Panc1 (cell line): ENCODE measurements around the gene RHBDL1. TPM values are rescaled to one million over a fixed set of nuclear protein-coding genes. Genes with fewer than 3 reads are reported as not detected.

Experiments
- ATAC-seq: fragments of 200-7000 bp; cut with Tn5 transposase; 2 replicates; pipeline ENCODE4 v1.9.1; 2020; ENCODE audit warnings: mild to moderate bottlenecking, moderate library complexity
- BruUV-seq: library from RNA; stranded (reverse); fragments of 400-500 nt; replicated peaks from 2 replicates; lab custom pipeline; 2021; lab: Mats Ljungman, UMichigan
- CTCF ChIA-PET: fragments of 300-600 bp; sonication (Branson Sonifier 250); formaldehyde crosslinking; loops from one replicate; lab custom pipeline; 2022; ENCODE audit warnings: antibody characterized with exemption; lab: Charles Lee
- POLR2A ChIA-PET: fragments of 300-600 bp; sonication (Branson Sonifier 250); formaldehyde crosslinking; loops from one replicate; lab custom pipeline; 2022; ENCODE audit warnings: antibody characterized with exemption; lab: Charles Lee
- DNase-seq: peaks from one replicate; pipeline ENCODE4 v3.0.0-alpha.2; 2010; ENCODE audit warnings: low read depth, low spot score
- H3K27ac ChIP-seq: 2 replicates; pipeline ENCODE4 v1.5.1; 2011; ENCODE audit warnings: mild to moderate bottlenecking, low read length, inconsistent platforms
- H3K27me3 ChIP-seq: fragments of 200-500 bp; sonication (Bioruptor generic); 2 replicates; pipeline ENCODE4 v1.6.0; 2014; ENCODE audit warnings: low read length, inconsistent platforms; ENCODE audit not compliant: control insufficient read depth, insufficient read depth
- H3K36me3 ChIP-seq: fragments of 200-500 bp; sonication (Bioruptor generic); 2 replicates; pipeline ENCODE4 v1.5.1; 2014; ENCODE audit warnings: inconsistent platforms, mild to moderate bottlenecking, low read length, moderate library complexity; ENCODE audit not compliant: control insufficient read depth, insufficient read depth
- H3K4me1 ChIP-seq: 2 replicates; pipeline ENCODE4 v1.5.1; 2011; ENCODE audit warnings: inconsistent platforms, mild to moderate bottlenecking, low read length, moderate library complexity; ENCODE audit not compliant: control insufficient read depth, insufficient read depth
- H3K4me3 ChIP-seq, 2 experiments: 2 replicates each; pipeline ENCODE4 v1.5.1; 2011 to 2012; ENCODE audit warnings: low read depth in 2 of 2, low read length in 2 of 2, mild to moderate bottlenecking in 2 of 2, inconsistent platforms in 1 of 2, moderate library complexity in 1 of 2
- H3K9me3 ChIP-seq: fragments of 200-500 bp; sonication (Bioruptor generic); 2 replicates; pipeline ENCODE4 v1.5.1; 2014; ENCODE audit warnings: low read depth, mild to moderate bottlenecking, inconsistent platforms, low read length, moderate library complexity; ENCODE audit not compliant: control insufficient read depth, insufficient read depth
- POLR2AphosphoS5 ChIP-seq: IDR thresholded peaks from 2 replicates; pipeline ENCODE4 v1.6.1; 2012; ENCODE audit warnings: mild to moderate bottlenecking, low read depth, low read length, moderate library complexity
- REST ChIP-seq, 2 experiments: IDR thresholded peaks; 2 replicates each; pipeline ENCODE4 v1.6.1; 2011 to 2012; ENCODE audit warnings: low read depth in 2 of 2, control low read depth in 1 of 2, low read length in 1 of 2, mild to moderate bottlenecking in 1 of 2, moderate library complexity in 1 of 2; ENCODE audit not compliant: insufficient read depth in 1 of 2
- SIN3A ChIP-seq: IDR thresholded peaks from 2 replicates; pipeline ENCODE4 v1.6.1; 2012; ENCODE audit warnings: low read depth, mild to moderate bottlenecking, low read length, moderate library complexity, borderline replicate concordance; ENCODE audit not compliant: insufficient read depth
- TCF7L2 ChIP-seq: IDR thresholded peaks from 2 replicates; pipeline ENCODE4 v1.6.1; 2011; ENCODE audit warnings: mild to moderate bottlenecking, low read depth, low read length, inconsistent platforms
- in situ Hi-C: cut with HindIII; loops from 2 replicates; pipeline ENCODE4 v1.10.0; 2016; ENCODE audit warnings: low sequenced_read_pairs, low pct_unique_long_range_greater_than_20kb
- intact Hi-C: fragments of 100-400 bp; cut with micrococcal nuclease; formaldehyde crosslinking; loops from one replicate; pipeline ENCODE4 v1.10.0; 2022; ENCODE audit not compliant: unreplicated experiment
- total RNA-seq: library from RNA; stranded (reverse); gene quantifications from one replicate; pipeline ENCODE4 v1.2.1, GENCODE V29; 2021; ENCODE audit not compliant: unreplicated experiment
- TF ChIP-seq, protein P1 (sequence below): fragments of 450-650 bp; IDR thresholded peaks from 2 replicates; pipeline ENCODE4 v1.5.1; 2017; ENCODE audit warnings: mild to moderate bottlenecking

RHBDL1 gene
- total RNA-seq, 1 experiment from 2014 or later: 6.6 TPM

DNA sequence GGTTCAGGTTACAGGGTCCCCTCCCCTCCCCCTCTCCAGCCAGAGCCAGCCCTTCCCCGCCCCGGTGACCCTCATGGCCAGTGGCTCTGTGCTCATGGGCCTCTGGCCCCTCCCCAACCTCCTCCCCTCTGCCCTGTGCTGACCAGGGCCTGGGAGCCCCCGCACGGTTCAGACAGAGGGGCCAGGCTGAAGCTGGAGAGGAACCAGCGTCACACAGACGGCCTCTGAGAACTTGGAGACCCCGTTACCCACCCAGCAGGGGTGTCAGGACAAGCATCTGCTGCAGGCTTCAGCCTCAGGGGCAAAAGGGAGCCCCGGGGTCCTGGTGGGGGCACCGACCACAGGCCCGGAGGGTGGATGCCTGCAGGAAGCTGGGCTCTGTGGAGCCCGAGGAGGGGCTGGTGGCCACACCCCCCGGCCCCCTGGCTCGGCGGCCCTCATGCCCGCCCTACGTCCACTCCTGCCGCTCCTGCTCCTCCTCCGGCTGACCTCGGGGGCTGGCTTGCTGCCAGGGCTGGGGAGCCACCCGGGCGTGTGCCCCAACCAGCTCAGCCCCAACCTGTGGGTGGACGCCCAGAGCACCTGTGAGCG lies 44.6 kb upstream of the RHBDL1 start, which contains the start of gene WFIKKN1:
Gene WFIKKN1, plus strand, starts transcription at position 171 of the 591 bp plus-strand sequence. Its CDS starts 269 bp downstream, at position 440.
- CTCF ChIA-PET: no interaction called here
- POLR2A ChIA-PET: no interaction called here
- Histone ChIP-seq H3K4me1 (peaks cover 48% of the 10 kb centered on the region), H3K36me3 (no peaks in the 10 kb centered on the region), H3K27me3 (no peaks in the 10 kb centered on the region), H3K4me3 (no peak within 1 kb of the TSS), H3K9me3 (no peaks in the 10 kb centered on the region), H3K27ac (peak within 1 kb of the TSS; percentile 34; the same call in 1 of the 2 replicates)
- BruUV-seq: no TSS peak
- no peak for ATAC-seq
- intact Hi-C loops: no loop called here
- no peak for DNase-seq
- TF ChIP-seq, protein P1, sequence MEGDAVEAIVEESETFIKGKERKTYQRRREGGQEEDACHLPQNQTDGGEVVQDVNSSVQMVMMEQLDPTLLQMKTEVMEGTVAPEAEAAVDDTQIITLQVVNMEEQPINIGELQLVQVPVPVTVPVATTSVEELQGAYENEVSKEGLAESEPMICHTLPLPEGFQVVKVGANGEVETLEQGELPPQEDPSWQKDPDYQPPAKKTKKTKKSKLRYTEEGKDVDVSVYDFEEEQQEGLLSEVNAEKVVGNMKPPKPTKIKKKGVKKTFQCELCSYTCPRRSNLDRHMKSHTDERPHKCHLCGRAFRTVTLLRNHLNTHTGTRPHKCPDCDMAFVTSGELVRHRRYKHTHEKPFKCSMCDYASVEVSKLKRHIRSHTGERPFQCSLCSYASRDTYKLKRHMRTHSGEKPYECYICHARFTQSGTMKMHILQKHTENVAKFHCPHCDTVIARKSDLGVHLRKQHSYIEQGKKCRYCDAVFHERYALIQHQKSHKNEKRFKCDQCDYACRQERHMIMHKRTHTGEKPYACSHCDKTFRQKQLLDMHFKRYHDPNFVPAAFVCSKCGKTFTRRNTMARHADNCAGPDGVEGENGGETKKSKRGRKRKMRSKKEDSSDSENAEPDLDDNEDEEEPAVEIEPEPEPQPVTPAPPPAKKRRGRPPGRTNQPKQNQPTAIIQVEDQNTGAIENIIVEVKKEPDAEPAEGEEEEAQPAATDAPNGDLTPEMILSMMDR: no peak
- TF ChIP-seq POLR2AphosphoS5: 0 out of 2 replicates have a peak, but pooled peaks have one; percentile 32
- in situ Hi-C loops: no loop called here

GRCh38 chr16:631808-632358 lies 43.6 kb upstream of the RHBDL1 start:
- Histone ChIP-seq H3K4me3 (no peak overlapping the region), H3K36me3 (no peaks in the 10 kb centered on the region), H3K27me3 (no peaks in the 10 kb centered on the region), H3K27ac (no peak overlapping the region), H3K9me3 (no peaks in the 10 kb centered on the region), H3K4me1 (peaks cover 40% of the 10 kb centered on the region)
- no TSS peak for BruUV-seq
- DNase-seq (no peak), ATAC-seq (no peak)
- intact Hi-C loops: no loop called here
- ChIA-PET POLR2A (no interaction called here), CTCF (no interaction called here)
- in situ Hi-C loops: no loop called here
- no peak for TF ChIP-seq SIN3A
- no peak for TF ChIP-seq TCF7L2
- TF ChIP-seq, protein P1: no peak
- TF ChIP-seq POLR2AphosphoS5: no peak
- no peak for TF ChIP-seq REST (IDR thresholded peaks at IDR 0.05; ENCODE audit: insufficient read depth in 1 of 2, low read depth in 2 of 2, low read length in 1 of 2)
